Peyer's patch (tissue), 4 donors: ENCODE data around the gene ZNF518B.

Source experiments
- POLR2A ChIP-seq, 2 donors: fragments of 450-650 bp; IDR thresholded peaks; one replicate each; pipeline ENCODE4 v1.5.1; 2017; ENCODE audit warnings: antibody characterized with exemption in 2 of 2, mild to moderate bottlenecking in 2 of 2, moderate library complexity in 2 of 2
- TF ChIP-seq, protein P1 (sequence below), 6 experiments: fragments of 450-650 bp in 4 of 6; fragments of 200-600 bp in 2 of 6; sonication (generic) in 1 of 6; IDR thresholded peaks; one replicate each; pipeline ENCODE4 v1.5.1; 2017 to 2019; ENCODE audit warnings: antibody characterized with exemption in 6 of 6, mild to moderate bottlenecking in 3 of 6, moderate library complexity in 1 of 6

DNA sequence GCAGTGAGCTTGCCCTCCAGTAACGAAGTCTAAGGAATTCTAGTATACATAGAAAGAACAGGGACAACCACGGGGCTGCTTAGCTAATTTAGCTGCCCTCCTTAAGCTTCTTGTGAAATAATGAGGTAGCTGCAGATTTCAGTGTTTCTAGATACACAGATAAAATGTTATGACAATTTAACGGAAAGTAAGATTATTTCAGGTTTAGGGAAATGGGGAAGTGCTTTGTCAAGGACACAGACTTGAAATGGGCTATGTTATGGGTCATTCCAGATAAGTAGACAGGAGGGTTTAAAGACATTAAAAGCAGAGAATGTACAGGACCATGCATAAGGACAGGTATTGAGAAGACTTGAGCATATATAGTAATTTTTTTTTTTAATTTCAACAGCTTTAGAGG lies 34.2 kb upstream of the ZNF518B start:
- TF ChIP-seq, protein P1, sequence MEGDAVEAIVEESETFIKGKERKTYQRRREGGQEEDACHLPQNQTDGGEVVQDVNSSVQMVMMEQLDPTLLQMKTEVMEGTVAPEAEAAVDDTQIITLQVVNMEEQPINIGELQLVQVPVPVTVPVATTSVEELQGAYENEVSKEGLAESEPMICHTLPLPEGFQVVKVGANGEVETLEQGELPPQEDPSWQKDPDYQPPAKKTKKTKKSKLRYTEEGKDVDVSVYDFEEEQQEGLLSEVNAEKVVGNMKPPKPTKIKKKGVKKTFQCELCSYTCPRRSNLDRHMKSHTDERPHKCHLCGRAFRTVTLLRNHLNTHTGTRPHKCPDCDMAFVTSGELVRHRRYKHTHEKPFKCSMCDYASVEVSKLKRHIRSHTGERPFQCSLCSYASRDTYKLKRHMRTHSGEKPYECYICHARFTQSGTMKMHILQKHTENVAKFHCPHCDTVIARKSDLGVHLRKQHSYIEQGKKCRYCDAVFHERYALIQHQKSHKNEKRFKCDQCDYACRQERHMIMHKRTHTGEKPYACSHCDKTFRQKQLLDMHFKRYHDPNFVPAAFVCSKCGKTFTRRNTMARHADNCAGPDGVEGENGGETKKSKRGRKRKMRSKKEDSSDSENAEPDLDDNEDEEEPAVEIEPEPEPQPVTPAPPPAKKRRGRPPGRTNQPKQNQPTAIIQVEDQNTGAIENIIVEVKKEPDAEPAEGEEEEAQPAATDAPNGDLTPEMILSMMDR (IDR thresholded peaks at IDR 0.05): no peak
- no peak for TF ChIP-seq POLR2A (IDR thresholded peaks at IDR 0.05)
